ENCODE data around the gene OLFML1. TPM values are rescaled to one million over a fixed set of nuclear protein-coding genes. Genes with fewer than 3 reads are reported as not detected.

Gene OLFML1
- polyA plus RNA-seq, 1 donor from 2014 or later: not detected

- Histone ChIP-seq H3K36me3 (ENCODE audit: insufficient read depth, low read length) (no peaks in the 10 kb centered on the region), H3K27ac (ENCODE audit: low read length) (no peak overlapping the region), H4K20me1 (ENCODE audit: insufficient read depth) (no peaks in the 10 kb centered on the region), H3K9me3 (ENCODE audit: low read length) (no peaks in the 10 kb centered on the region), H3K9ac (ENCODE audit: low read length) (no peak overlapping the region), H3K4me3 (ENCODE audit: low read length) (no peak overlapping the region), H3F3A (ENCODE audit: insufficient read depth, low read length, poor library complexity, severe bottlenecking) (no peaks in the 10 kb centered on the region), H3K27me3 (ENCODE audit: insufficient read depth, low read depth, low read length) (no peaks in the 10 kb centered on the region), H3K9me2 (ENCODE audit: insufficient read depth, low read length) (no peaks in the 10 kb centered on the region), H3K4me2 (ENCODE audit: low read length) (no peak overlapping the region), H3K79me2 (replicated peaks; ENCODE audit: insufficient read depth, low read length) (no peaks in the 10 kb centered on the region), H2AFZ (ENCODE audit: low read depth, low read length) (no peak overlapping the region)
- TF ChIP-seq MXI1 (conservative IDR thresholded peaks at IDR 0.05; ENCODE audit: poor library complexity, severe bottlenecking) (no peak), REST (IDR thresholded peaks at IDR 0.05; ENCODE audit: borderline replicate concordance) (no peak), EZH2 (IDR thresholded peaks at IDR 0.05; ENCODE audit: borderline replicate concordance, insufficient read depth, low read length, poor library complexity, severe bottlenecking) (no peak), RAD21 (conservative IDR thresholded peaks at IDR 0.05) (no peak), TAF1 (IDR thresholded peaks at IDR 0.05; ENCODE audit: low read depth) (no peak), POLR2AphosphoS5 (IDR thresholded peaks at IDR 0.05) (no peak), EP300 (conservative IDR thresholded peaks at IDR 0.05; ENCODE audit: poor library complexity, severe bottlenecking) (no peak), SMC3 (conservative IDR thresholded peaks at IDR 0.05; ENCODE audit: poor library complexity) (no peak)
Observed at GRCh38 chr11:7523416-7524210, 38.3 kb downstream of the OLFML1 start.

GRCh38 chr11:7524462-7525235, 39.3 kb downstream of the OLFML1 start:
- no peaks in the 10 kb centered on the region for H3K36me3 ChIP-seq (ENCODE audit: insufficient read depth, low read length)
- TF ChIP-seq MXI1 (conservative IDR thresholded peaks at IDR 0.05; ENCODE audit: poor library complexity, severe bottlenecking) (no peak), EP300 (conservative IDR thresholded peaks at IDR 0.05; ENCODE audit: poor library complexity, severe bottlenecking) (no peak), EZH2 (IDR thresholded peaks at IDR 0.05; ENCODE audit: borderline replicate concordance, insufficient read depth, low read length, poor library complexity, severe bottlenecking) (no peak), SMC3 (conservative IDR thresholded peaks at IDR 0.05; ENCODE audit: poor library complexity) (no peak), REST (IDR thresholded peaks at IDR 0.05; ENCODE audit: borderline replicate concordance) (no peak), TAF1 (IDR thresholded peaks at IDR 0.05; ENCODE audit: low read depth) (no peak), RAD21 (conservative IDR thresholded peaks at IDR 0.05) (no peak), POLR2AphosphoS5 (IDR thresholded peaks at IDR 0.05) (no peak)
- TF ChIP-seq, protein P1, sequence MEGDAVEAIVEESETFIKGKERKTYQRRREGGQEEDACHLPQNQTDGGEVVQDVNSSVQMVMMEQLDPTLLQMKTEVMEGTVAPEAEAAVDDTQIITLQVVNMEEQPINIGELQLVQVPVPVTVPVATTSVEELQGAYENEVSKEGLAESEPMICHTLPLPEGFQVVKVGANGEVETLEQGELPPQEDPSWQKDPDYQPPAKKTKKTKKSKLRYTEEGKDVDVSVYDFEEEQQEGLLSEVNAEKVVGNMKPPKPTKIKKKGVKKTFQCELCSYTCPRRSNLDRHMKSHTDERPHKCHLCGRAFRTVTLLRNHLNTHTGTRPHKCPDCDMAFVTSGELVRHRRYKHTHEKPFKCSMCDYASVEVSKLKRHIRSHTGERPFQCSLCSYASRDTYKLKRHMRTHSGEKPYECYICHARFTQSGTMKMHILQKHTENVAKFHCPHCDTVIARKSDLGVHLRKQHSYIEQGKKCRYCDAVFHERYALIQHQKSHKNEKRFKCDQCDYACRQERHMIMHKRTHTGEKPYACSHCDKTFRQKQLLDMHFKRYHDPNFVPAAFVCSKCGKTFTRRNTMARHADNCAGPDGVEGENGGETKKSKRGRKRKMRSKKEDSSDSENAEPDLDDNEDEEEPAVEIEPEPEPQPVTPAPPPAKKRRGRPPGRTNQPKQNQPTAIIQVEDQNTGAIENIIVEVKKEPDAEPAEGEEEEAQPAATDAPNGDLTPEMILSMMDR (IDR thresholded peaks at IDR 0.05; ENCODE audit: poor library complexity, severe bottlenecking): no peak
- H3K4me2 ChIP-seq (ENCODE audit: low read length): no peak overlapping the region
- no peaks in the 10 kb centered on the region for H3F3A ChIP-seq (ENCODE audit: insufficient read depth, low read length, poor library complexity, severe bottlenecking)
- H3K4me3 ChIP-seq (ENCODE audit: low read length): no peak overlapping the region
- H4K20me1 ChIP-seq (ENCODE audit: insufficient read depth): no peaks in the 10 kb centered on the region
- H3K9me2 ChIP-seq (ENCODE audit: insufficient read depth, low read length): no peaks in the 10 kb centered on the region
- no peaks in the 10 kb centered on the region for H3K79me2 ChIP-seq (replicated peaks; ENCODE audit: insufficient read depth, low read length)
- H3K9ac ChIP-seq (ENCODE audit: low read length): no peak overlapping the region
- no peaks in the 10 kb centered on the region for H3K27me3 ChIP-seq (ENCODE audit: insufficient read depth, low read depth, low read length)
- no peak overlapping the region for H2AFZ ChIP-seq (ENCODE audit: low read depth, low read length)
- no peaks in the 10 kb centered on the region for H3K9me3 ChIP-seq (ENCODE audit: low read length)
- no peak overlapping the region for H3K27ac ChIP-seq (ENCODE audit: low read length)

All from neural cell (in vitro differentiated cells).